Activated gamma-delta T cell treated with Interleukin-2 at 50 U/mL for 16 hours (primary cell): Measurements from ENCODE around the gene PDE4B.
"Not testable (repeated sequence)": the region's sequence is repeated elsewhere in the genome, so short reads cannot be mapped to it uniquely, and the experiment has no call there.

ENCODE experiments used
- DNase-seq: peaks from one replicate; pipeline ENCODE4 v3.0.0-alpha.2; 2020

The PDE4B gene

GRCh38 chr1:65998763-65999583, 206.3 kb downstream of the PDE4B start:
- DNase-seq = no peak

GRCh38 chr1:66000033-66000637, 207.4 kb downstream of the PDE4B start:
- DNase-seq = no peak

- DNase-seq = no peak
Observed at GRCh38 chr1:66003690-66004089, 211.0 kb downstream of the PDE4B start.

DNA sequence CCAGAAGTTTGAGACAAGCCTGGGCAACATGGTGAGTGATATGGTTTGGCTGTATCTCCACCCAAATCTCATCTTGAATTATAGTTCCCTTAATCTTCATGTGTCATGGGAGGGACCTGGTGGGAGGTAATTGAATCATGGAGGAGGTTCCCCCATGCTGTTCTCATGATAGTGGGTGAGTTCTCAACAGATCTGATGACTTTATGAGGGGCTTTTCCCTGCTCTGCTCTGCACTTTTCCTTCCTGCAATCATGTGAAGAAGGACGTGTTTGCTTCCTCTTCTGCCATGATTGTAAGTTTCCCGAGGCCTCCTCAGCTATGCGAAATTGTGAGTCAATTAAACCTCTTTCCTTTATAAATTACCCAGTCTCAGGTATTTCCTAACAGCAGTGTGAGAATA, 213.8 kb downstream of the PDE4B start:
- not testable (repeated sequence) for DNase-seq

DNA sequence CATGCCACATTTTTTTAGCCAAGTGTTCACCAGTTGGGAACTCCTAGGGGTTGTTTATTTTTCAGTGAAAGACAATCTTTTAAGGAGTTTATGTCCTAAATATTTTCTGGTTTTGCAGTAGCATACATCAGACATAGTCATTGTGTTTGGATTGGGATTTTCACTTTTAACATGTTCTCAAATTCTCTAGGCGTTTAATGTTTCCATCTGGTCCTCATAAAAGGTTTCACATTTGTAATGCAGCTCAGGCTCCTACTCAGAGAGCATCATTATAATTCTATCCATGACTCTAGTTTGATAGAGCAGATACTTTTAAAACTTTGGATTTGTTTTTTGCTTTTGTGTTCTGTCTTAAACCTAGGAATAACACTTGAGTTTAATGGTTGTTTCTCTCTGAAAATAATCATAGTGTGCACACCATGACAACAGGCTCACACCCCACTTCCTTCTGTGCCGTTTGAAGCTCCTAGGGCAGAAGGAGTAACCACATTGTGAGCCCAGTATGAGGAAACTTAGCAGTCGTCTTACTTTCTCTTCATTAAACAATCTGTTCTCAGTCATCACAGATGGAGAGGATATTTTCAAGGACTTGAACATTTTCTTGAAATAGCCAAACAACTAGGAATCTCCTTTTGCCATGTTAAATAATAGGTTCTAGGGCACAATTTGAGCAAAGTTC, 219.6 kb downstream of the PDE4B start:
- no peak for DNase-seq

- no peak for DNase-seq
Observed at GRCh38 chr1:66013371-66013770, 220.7 kb downstream of the PDE4B start.

DNA sequence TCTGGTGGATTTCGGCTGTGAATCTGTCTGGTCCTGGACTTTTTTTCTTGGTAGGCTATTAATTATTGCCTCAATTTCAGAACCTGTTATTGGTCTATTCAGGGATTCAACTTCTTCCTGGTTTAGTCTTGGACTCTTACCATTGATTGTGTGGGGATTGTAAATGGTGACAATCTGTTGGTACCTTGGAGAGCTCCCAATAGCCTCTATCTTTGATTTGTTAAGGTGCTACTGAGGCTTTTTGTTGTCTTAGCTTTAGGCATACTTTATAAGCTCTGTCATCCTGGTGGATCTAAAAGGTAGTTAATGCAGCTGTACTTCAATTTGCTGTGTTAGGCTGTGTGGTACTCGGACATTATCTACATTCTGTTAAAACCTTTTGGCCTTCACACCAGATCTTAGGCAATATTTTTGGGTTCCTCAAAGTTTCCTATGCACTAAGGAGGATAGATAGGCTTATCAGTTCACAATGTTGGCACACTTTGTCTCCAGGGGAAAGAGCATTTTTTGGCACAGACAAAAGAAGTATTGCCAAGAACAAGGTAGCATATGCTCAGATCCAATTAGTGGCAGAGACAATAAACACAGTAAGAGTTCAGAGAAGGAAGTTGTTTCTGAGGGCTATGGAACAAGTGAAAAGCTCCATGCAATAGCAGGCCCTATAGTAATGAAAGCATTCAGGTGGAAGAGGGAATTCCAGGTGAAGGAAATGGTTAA, 230.4 kb downstream of the PDE4B start:
- no peak for DNase-seq

- DNase-seq = no peak
Observed at GRCh38 chr1:66025188-66025587, 232.5 kb downstream of the PDE4B start.

DNA sequence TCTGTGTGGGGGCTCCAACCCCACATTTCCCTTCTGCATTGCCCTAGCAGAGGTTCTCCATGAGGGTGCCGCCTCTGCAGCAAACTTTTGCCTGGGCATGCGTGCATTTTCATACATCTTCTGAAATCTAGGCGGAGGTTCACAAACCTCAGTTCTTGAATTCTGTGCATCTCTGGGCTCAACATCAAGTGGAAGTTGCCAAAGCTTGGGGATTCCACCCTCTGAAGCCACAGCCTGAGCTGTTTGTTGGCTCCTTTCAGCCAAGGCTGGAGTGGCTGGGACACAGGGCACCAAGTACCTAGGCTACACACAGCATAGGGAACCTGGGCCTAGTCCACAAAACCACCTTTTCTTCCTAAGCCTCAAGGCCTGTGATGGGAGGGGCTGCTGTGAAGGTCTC, 235.3 kb downstream of the PDE4B start:
- no peak for DNase-seq

DNA sequence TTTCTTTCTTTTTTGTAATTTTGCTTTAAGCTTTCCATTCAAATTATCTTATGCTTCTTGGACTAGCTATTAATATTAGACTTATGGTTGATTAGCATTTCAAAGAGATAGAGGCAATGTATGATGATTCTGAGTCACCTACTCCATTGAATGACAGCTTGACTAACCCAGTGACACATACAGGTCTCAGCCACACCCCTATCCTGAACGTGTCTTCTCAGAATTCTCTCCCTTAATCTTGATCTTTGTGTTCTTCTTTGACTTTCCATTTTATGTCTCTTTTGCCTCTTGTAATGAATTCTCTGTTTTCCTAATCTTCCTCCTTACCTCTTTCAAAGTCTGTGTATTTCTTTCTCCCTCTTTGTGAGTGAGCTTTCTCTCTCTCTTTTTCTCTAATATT, 241.1 kb downstream of the PDE4B start:
- no peak for DNase-seq

DNA sequence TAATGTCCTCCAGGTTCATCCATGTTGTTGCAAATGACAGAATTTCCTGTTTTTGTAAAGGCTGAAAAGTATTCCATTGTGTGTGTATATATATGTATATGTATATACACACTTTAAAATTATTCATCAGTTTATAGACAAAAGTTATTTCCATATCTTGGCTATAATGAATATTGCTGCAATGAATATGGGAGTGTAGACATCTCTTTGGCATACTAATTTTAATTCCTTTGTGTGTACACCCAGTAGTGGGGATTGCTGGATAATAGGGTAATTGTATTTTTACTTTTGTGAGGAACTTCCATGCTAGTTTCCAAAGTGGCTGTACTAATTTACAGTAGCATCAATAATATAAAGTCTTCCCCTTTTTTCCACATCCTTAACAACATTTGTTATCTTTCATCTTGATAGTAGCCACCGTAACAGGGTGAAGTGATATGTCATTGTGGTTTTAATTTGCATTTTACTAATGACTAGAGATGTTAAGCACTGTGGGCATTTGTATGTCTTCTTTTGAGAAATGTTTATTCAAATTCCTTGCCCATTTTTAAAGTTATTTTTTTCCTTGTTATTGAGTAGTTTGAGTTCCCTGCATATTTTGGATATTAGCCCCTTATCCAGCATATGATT, 243.0 kb downstream of the PDE4B start:
- no peak for DNase-seq

GRCh38 chr1:66041654-66042053, 249.0 kb downstream of the PDE4B start:
- no peak for DNase-seq

- no peak for DNase-seq
Observed at GRCh38 chr1:66043186-66043585, 250.5 kb downstream of the PDE4B start.

- DNase-seq = no peak
Observed at GRCh38 chr1:66044912-66045311, 252.2 kb downstream of the PDE4B start.

DNA sequence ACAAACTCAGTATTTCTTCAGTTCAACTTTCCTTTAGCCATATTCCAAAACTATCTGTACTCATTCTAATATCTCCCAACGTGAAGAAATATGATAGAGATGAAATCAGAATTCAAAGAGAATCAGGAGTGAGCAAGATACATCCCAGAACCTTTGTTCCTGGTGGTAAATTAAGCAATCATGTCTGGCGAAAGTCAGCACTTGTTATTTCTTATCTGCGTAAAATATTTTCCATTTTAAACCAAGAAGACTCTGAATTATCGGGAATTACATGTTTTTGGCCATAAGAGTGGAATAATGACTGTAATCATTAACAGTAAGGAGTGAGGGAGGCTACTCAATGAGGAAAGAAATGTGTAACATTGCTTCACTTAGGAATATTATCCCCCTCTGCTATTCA, 253.7 kb downstream of the PDE4B start:
- no peak for DNase-seq

DNA sequence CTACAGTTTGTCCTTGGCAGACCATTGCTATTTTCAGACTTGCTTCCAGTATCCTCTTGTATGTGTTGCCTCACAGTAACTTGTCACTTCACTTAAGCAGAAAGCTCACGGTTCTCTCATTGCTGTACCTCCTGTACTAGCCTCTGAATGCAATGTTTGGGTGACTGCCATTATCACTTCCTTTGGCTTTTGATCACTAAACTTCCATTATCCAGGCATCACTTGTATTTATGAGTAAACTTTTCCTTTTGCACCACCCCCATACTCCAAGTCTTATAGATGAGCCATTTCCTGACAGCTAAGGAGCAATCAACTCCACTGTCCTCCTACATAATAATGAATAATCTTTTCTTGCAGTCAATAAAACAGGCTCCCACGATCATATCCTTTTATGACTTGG, 255.3 kb downstream of the PDE4B start:
- no peak for DNase-seq

- DNase-seq = no peak
Observed at GRCh38 chr1:66050123-66050522, 257.4 kb downstream of the PDE4B start.

DNA sequence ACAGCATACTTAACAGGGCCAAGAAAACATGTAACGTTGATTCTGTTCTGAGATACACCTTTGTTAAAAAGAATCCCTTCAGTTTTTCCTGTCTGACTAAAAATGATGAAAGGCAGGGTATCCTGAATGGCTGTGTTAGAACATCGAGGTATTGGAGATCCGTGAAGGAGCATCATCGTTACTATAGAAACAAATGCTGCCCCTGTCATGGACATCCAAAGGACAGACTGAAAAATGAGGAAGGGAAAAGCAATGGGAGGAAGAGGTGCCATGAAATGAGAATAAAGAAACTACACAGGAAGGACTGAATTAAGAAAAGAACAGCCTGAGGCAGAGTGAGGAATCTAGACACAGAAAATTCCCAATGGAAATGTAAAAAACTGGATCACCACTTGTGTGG, 257.9 kb downstream of the PDE4B start:
- DNase-seq = no peak

- DNase-seq = no peak
Observed at GRCh38 chr1:66055092-66055491, 262.4 kb downstream of the PDE4B start.

GRCh38 chr1:66057448-66057847, 264.8 kb downstream of the PDE4B start:
- DNase-seq = not testable (repeated sequence)

- no peak for DNase-seq
Observed at GRCh38 chr1:66058558-66058957, 265.9 kb downstream of the PDE4B start.

- not testable (repeated sequence) for DNase-seq
Observed at GRCh38 chr1:66067219-66067618, 274.5 kb downstream of the PDE4B start.
